ENCODE data around the gene FAM162A. TPM values are rescaled to one million over a fixed set of nuclear protein-coding genes. Genes with fewer than 3 reads are reported as not detected.

The FAM162A gene
- polyA plus RNA-seq, 4 donors, result 63.5 to 105 (median 83.9) TPM

DNA sequence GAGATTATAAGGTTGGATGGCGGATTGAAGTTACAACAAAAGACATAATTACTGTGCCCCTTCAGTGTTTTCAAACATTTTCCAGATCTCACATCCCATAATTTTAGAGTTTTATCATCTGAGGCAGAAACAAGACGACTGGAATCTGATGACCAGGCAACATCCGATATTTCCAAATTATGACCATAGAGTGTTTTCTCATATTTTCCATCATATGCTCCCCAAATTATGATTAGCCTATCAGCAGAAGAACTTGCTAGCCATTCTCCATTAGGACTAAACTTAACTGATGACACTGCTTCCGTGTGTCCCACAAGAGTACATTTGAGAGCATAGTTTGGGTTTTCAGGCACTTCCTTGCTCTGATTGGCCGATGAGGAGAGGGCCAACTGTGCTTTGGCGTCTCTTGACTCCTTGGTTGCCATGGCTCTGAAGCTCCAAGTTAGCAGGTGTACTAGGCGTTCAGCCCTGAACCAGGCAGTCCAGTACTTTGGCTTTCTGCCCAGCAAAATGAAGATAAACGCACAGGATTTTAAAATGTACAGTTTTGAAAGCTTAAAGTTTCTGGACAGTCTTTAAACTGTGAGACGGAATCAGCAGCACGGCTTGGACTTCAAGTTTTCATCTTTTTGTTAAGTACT, 31.2 kb downstream of the FAM162A start:
- H3K27me3 ChIP-seq (ENCODE audit: control insufficient read depth in 3 of 3, insufficient read depth in 3 of 3, low read length in 3 of 3), result no peaks in the 10 kb centered on the region
- peak; percentile 65 to 66 for DNase-seq
- H3K36me3 ChIP-seq (ENCODE audit: control insufficient read depth in 3 of 3, insufficient read depth in 2 of 3, low read depth in 1 of 3, low read length in 3 of 3), result peaks cover 0 to 8% (median 2%) of the 10 kb centered on the region in 3 donors
- H3K27ac ChIP-seq (ENCODE audit: low read depth in 1 of 3, low read length in 2 of 3), result peak overlapping the region; percentile 72 to 95 (median 91)
- peaks cover 0 to 24% (median 10%) of the 10 kb centered on the region in 3 donors for H3K4me1 ChIP-seq (ENCODE audit: control insufficient read depth in 3 of 3, insufficient read depth in 2 of 3, low read depth in 1 of 3, low read length in 2 of 3)
- H3K9me3 ChIP-seq (ENCODE audit: control insufficient read depth in 2 of 2, insufficient read depth in 1 of 2, low read depth in 1 of 2, low read length in 1 of 2), result no peaks in the 10 kb centered on the region
- H3K4me3 ChIP-seq (ENCODE audit: low read depth in 1 of 3, low read length in 3 of 3), result peak overlapping the region; percentile 59 to 95 (median 62)
- WGBS, 3 donors, result 18 to 22% (median 20%) methylated on average over 10 of the region's 10 CpGs
- FAIRE-seq, result no peak

DNA sequence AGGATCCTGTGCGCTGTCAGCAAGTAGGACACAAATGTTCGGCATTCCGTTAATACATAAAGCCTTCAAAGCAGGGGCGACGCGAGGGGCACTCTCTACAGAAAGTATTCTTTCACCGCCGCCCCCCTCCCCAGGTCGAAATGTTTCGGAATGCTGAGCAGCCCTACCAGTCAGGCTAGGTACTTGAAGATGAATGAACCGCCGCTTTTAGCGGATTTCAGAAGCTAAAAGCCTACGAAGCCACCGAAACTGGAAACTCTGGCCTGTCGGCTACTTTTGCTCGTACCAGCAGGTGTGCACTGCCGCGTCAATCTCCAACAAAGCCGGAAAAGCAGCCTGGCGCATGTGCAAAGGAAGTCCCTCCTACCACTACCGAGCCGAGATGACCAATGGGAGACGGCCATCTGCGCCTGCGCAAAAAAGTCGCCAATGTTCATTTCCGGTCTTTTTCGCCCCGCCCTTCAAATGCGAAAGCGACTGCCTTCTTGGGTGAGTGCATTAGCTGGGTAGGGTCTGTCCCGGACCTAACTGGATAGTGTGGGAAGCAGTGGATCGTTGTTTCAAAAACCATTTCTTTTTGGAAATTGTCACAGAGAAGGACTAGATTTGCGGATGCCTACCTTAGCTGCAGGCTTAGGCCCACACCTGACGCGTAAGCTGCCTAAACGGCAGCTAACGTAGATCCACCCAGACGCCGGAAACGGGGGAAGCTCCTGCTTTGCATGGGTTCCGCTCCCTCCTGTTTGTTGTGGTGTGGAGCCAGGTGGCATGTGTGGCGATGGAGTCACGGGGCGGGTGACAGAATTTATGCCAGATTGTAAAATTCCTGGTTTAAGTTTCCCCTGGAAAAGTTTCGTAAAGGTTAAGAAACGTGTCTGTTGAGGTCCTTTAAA, 32.0 kb downstream of the FAM162A start, which contains the start of gene WDR5B:
Gene WDR5B, minus strand, starts transcription at position 301 of the 893 bp plus-strand sequence. CDS start 534 bp downstream, outside the sequence.
- DNase-seq (peak; percentile 99), FAIRE-seq (peak; percentile 33)
- peak within 1 kb of the TSS; percentile 62 to 95 (median 70) for H3K4me3 ChIP-seq (ENCODE audit: low read depth in 1 of 3, low read length in 3 of 3)
- 0 to 1% (median 0%) methylated on average over 48 of the region's 48 CpGs for WGBS, 3 donors
- no peaks in the 10 kb centered on the region for H3K9me3 ChIP-seq (ENCODE audit: control insufficient read depth in 2 of 2, insufficient read depth in 1 of 2, low read depth in 1 of 2, low read length in 1 of 2)
- no peaks in the 10 kb centered on the region for H3K27me3 ChIP-seq (ENCODE audit: control insufficient read depth in 3 of 3, insufficient read depth in 3 of 3, low read length in 3 of 3)
- H3K36me3 ChIP-seq (ENCODE audit: control insufficient read depth in 3 of 3, insufficient read depth in 2 of 3, low read depth in 1 of 3, low read length in 3 of 3), result peaks cover 0 to 8% (median 2%) of the 10 kb centered on the region in 3 donors
- H3K4me1 ChIP-seq (ENCODE audit: control insufficient read depth in 3 of 3, insufficient read depth in 2 of 3, low read depth in 1 of 3, low read length in 2 of 3), result peaks cover 0 to 24% (median 10%) of the 10 kb centered on the region in 3 donors
- H3K27ac ChIP-seq (ENCODE audit: low read depth in 1 of 3, low read length in 2 of 3), result peak within 1 kb of the TSS; percentile 72 to 95 (median 91)

DNA sequence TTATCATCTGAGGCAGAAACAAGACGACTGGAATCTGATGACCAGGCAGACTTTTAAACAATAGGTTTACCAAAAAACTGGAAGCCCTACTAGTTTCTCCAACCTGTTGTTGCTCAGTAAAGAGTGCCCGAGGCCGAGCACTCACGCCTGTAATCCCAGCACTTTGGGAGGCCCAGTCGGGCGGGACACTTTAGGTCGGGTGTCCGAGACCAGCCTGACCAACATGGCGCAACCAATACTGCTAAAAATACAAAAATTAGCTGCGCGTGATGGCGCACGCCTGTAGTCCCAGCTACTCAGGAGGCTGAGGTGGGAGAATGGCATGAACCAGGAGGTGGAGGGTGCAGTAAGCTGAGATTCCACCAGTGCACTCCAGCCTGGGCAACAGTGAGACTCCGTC, 33.0 kb downstream of the FAM162A start:
- peak overlapping the region; percentile 31 to 95 (median 70) for H3K4me3 ChIP-seq (ENCODE audit: low read depth in 1 of 3, low read length in 3 of 3)
- H3K4me1 ChIP-seq (ENCODE audit: control insufficient read depth in 3 of 3, insufficient read depth in 2 of 3, low read depth in 1 of 3, low read length in 2 of 3), result peaks cover 0 to 24% (median 10%) of the 10 kb centered on the region in 3 donors

DNA sequence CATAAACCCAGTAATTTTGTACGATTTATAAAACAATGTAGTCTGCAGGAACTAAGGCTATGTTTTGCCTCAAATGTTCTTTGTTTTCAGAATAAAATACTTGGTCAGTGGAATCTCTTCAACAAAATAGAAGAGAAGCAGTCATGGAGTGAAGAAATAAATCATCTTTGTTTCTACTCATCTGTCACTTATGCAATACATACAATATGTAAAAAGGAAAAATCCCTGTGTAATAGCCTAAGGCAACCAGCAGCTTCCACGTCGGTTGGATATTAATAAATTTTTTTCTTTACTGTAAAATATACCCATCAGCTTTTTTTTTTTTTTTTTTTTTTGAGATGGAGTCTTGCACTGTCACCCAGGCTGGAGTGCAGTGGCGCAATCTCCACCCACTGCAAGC, 37.1 kb downstream of the FAM162A start:
- no peaks in the 10 kb centered on the region for H3K9me3 ChIP-seq (ENCODE audit: control insufficient read depth in 2 of 2, insufficient read depth in 1 of 2, low read depth in 1 of 2, low read length in 1 of 2)
- H3K4me3 ChIP-seq (ENCODE audit: low read depth in 1 of 3, low read length in 3 of 3), result no peak overlapping the region
- H3K36me3 ChIP-seq (ENCODE audit: control insufficient read depth in 3 of 3, insufficient read depth in 2 of 3, low read depth in 1 of 3, low read length in 3 of 3), result peaks cover 2 to 6% (median 3%) of the 10 kb centered on the region in 3 donors
- no peak for DNase-seq
- 91 to 95% (median 91%) methylated on average over 4 of the region's 4 CpGs for WGBS, 3 donors
- peaks cover 0 to 10% (median 4%) of the 10 kb centered on the region in 3 donors for H3K4me1 ChIP-seq (ENCODE audit: control insufficient read depth in 3 of 3, insufficient read depth in 2 of 3, low read depth in 1 of 3, low read length in 2 of 3)
- no peaks in the 10 kb centered on the region for H3K27me3 ChIP-seq (ENCODE audit: control insufficient read depth in 3 of 3, insufficient read depth in 3 of 3, low read length in 3 of 3)
- H3K27ac ChIP-seq (ENCODE audit: low read depth in 1 of 3, low read length in 2 of 3), result no peak overlapping the region
- FAIRE-seq, result no peak

More for the DNA sequence above, 33.0 kb downstream of the FAM162A start:
- Histone ChIP-seq H3K27me3 (ENCODE audit: control insufficient read depth in 3 of 3, insufficient read depth in 3 of 3, low read length in 3 of 3) (no peaks in the 10 kb centered on the region), H3K9me3 (ENCODE audit: control insufficient read depth in 2 of 2, insufficient read depth in 1 of 2, low read depth in 1 of 2, low read length in 1 of 2) (no peaks in the 10 kb centered on the region), H3K36me3 (ENCODE audit: control insufficient read depth in 3 of 3, insufficient read depth in 2 of 3, low read depth in 1 of 3, low read length in 3 of 3) (peaks cover 0 to 7% (median 2%) of the 10 kb centered on the region in 3 donors), H3K27ac (ENCODE audit: low read depth in 1 of 3, low read length in 2 of 3) (peak overlapping the region in 1 of 3 donors; percentile 95)
- no peak for FAIRE-seq
- 40 to 50% (median 43%) methylated on average over 14 of the region's 14 CpGs for WGBS, 3 donors
- peak in 1 of 2 donors; percentile 12 for DNase-seq

DNA sequence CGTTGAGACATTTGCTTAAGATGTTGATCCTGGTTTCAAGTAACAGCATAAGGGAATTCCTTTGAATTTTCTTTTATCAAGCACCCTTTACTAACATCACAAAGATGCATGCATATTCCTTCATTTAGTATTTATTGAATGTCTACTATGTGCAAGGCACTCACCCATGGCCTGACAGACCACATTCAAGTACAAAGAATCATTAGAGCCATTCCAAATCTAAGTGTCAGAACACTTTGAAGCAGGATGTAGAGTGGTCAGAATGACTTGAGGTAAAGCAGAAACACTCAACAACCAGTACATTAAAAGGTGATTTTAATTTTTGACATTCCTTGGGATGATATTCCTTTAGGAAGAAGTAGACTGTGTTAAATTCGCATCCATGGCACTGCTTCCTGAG, 37.9 kb downstream of the FAM162A start:
- FAIRE-seq, result no peak
- Histone ChIP-seq H3K4me1 (ENCODE audit: control insufficient read depth in 3 of 3, insufficient read depth in 2 of 3, low read depth in 1 of 3, low read length in 2 of 3) (peaks cover 0 to 10% (median 4%) of the 10 kb centered on the region in 3 donors), H3K27ac (ENCODE audit: low read depth in 1 of 3, low read length in 2 of 3) (no peak overlapping the region), H3K36me3 (ENCODE audit: control insufficient read depth in 3 of 3, insufficient read depth in 2 of 3, low read depth in 1 of 3, low read length in 3 of 3) (peaks cover 7 to 9% (median 9%) of the 10 kb centered on the region in 3 donors), H3K27me3 (ENCODE audit: control insufficient read depth in 3 of 3, insufficient read depth in 3 of 3, low read length in 3 of 3) (no peaks in the 10 kb centered on the region), H3K4me3 (ENCODE audit: low read depth in 1 of 3, low read length in 3 of 3) (no peak overlapping the region), H3K9me3 (ENCODE audit: control insufficient read depth in 2 of 2, insufficient read depth in 1 of 2, low read depth in 1 of 2, low read length in 1 of 2) (no peaks in the 10 kb centered on the region)
- no peak for DNase-seq
- 91 to 96% (median 94%) methylated on average over 2 of the region's 2 CpGs for WGBS, 3 donors

DNA sequence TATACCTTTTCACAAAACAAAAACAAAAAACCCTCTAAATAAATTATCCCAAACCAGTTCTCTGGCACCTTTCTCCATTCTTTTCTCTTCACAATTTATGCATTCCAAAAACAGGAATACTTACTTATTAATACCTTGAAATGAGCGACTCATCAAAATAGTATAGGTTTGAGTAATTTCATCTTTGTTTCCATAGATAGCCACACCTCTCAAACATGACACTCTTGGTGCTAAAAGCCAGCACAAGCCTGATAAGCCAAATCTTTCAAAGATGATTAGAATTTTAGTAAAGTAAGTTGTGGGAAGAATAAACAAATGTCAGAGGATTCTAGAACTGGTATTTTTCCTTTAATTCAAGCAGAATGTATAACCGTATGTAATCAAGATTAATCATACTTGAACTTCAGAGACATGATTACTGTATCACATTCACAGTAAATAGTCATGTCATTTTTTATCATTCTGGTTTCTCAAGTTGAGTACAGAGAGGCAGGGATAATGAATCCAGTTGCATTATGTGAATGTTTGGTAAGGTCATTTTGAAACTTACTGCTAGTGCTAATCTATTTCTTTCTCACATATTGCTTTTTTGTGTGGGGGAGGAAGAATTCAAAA, 44.0 kb downstream of the FAM162A start:
- Histone ChIP-seq H3K4me3 (ENCODE audit: low read depth in 1 of 3, low read length in 3 of 3) (no peak overlapping the region), H3K27ac (ENCODE audit: low read depth in 1 of 3, low read length in 2 of 3) (no peak overlapping the region), H3K4me1 (ENCODE audit: control insufficient read depth in 3 of 3, insufficient read depth in 2 of 3, low read depth in 1 of 3, low read length in 2 of 3) (no peaks in the 10 kb centered on the region), H3K27me3 (ENCODE audit: control insufficient read depth in 3 of 3, insufficient read depth in 3 of 3, low read length in 3 of 3) (no peaks in the 10 kb centered on the region), H3K9me3 (ENCODE audit: control insufficient read depth in 2 of 2, insufficient read depth in 1 of 2, low read depth in 1 of 2, low read length in 1 of 2) (peaks cover 0 to 8% of the 10 kb centered on the region in 2 donors), H3K36me3 (ENCODE audit: control insufficient read depth in 3 of 3, insufficient read depth in 2 of 3, low read depth in 1 of 3, low read length in 3 of 3) (peaks cover 11 to 20% (median 12%) of the 10 kb centered on the region in 3 donors)
- FAIRE-seq, result no peak
- WGBS, 3 donors, result 67 to 79% (median 76%) methylated on average over 2 of the region's 2 CpGs
- no peak for DNase-seq

DNA sequence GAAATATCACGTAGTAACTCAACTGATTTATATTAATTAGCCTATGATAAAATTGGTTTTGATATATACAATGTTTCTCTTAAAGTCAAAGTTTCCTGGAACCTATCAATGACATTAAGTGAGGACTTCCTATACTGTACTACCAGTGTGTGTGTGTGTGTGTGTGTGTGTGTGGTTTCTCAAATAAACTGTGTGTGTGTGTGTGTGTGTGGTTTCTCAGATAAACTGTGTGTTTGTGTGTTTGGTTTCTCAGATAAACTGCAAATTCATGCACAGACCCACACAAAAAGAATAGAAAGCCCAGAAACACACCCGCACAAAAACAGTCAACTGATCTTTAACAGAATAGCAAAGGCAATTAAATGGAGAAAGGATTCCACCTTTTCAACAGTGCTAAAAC, 46.4 kb downstream of the FAM162A start:
- Histone ChIP-seq H3K27me3 (ENCODE audit: control insufficient read depth in 3 of 3, insufficient read depth in 3 of 3, low read length in 3 of 3) (no peaks in the 10 kb centered on the region), H3K4me3 (ENCODE audit: low read depth in 1 of 3, low read length in 3 of 3) (no peak overlapping the region), H3K27ac (ENCODE audit: low read depth in 1 of 3, low read length in 2 of 3) (no peak overlapping the region), H3K9me3 (ENCODE audit: control insufficient read depth in 2 of 2, insufficient read depth in 1 of 2, low read depth in 1 of 2, low read length in 1 of 2) (peaks cover 0 to 8% of the 10 kb centered on the region in 2 donors), H3K4me1 (ENCODE audit: control insufficient read depth in 3 of 3, insufficient read depth in 2 of 3, low read depth in 1 of 3, low read length in 2 of 3) (no peaks in the 10 kb centered on the region), H3K36me3 (ENCODE audit: control insufficient read depth in 3 of 3, insufficient read depth in 2 of 3, low read depth in 1 of 3, low read length in 3 of 3) (peaks cover 11 to 24% (median 12%) of the 10 kb centered on the region in 3 donors)
- FAIRE-seq (no peak), DNase-seq (no peak)
- WGBS, 3 donors, result 91 to 96% (median 94%) methylated on average over 2 of the region's 2 CpGs

DNA sequence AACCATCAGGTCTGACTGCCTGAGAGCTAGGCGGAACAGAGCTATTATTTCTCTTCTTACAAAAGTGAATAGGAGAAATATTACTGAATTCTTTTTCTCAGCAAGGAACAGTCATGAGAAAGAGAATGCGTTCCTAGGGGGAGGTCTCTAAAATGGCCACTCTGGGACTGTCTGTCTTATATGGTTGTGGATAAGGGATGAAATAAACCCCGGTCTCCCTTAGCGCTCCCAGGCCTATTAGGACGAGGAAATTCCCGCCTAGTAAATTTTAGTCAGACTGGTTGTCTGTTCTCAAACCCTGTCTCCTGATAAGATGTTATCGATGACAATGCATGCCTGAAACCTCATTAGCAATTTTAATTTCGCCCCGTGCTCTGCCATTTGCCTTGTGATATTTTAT, 52.0 kb downstream of the FAM162A start:
- Histone ChIP-seq H3K4me3 (ENCODE audit: low read depth in 1 of 3, low read length in 3 of 3) (no peak overlapping the region), H3K27ac (ENCODE audit: low read depth in 1 of 3, low read length in 2 of 3) (no peak overlapping the region), H3K4me1 (ENCODE audit: control insufficient read depth in 3 of 3, insufficient read depth in 2 of 3, low read depth in 1 of 3, low read length in 2 of 3) (no peaks in the 10 kb centered on the region), H3K9me3 (ENCODE audit: control insufficient read depth in 2 of 2, insufficient read depth in 1 of 2, low read depth in 1 of 2, low read length in 1 of 2) (peaks cover 0 to 18% of the 10 kb centered on the region in 2 donors), H3K27me3 (ENCODE audit: control insufficient read depth in 3 of 3, insufficient read depth in 3 of 3, low read length in 3 of 3) (no peaks in the 10 kb centered on the region), H3K36me3 (ENCODE audit: control insufficient read depth in 3 of 3, insufficient read depth in 2 of 3, low read depth in 1 of 3, low read length in 3 of 3) (peaks cover 5 to 40% (median 21%) of the 10 kb centered on the region in 3 donors)
- FAIRE-seq (no peak), DNase-seq (no peak)
- 93 to 98% (median 98%) methylated on average over 9 of the region's 9 CpGs for WGBS, 3 donors

Measured in small intestine (tissue), 7 donors.